Measurements from ENCODE around the gene C6orf132. TPM values are rescaled to one million over a fixed set of nuclear protein-coding genes. Genes with fewer than 3 reads are reported as not detected.

Gene C6orf132
- total and polyA plus RNA-seq, 2 experiments from 2014 or later: 22.2 to 40.9 TPM

GRCh38 chr6:42124223-42124836, 18.1 kb downstream of the C6orf132 start:
- Histone ChIP-seq H3K4me1 (ENCODE audit: insufficient read depth) (no peaks in the 10 kb centered on the region), H3K27me3 (ENCODE audit: insufficient read depth) (no peaks in the 10 kb centered on the region), H3K4me3 (no peak overlapping the region), H3F3A (replicated peaks; ENCODE audit: low read depth) (no peaks in the 10 kb centered on the region; the same call in 1 of the 2 replicates), H3K27ac (ENCODE audit: low read depth) (no peak overlapping the region), H2AFZ (no peak overlapping the region), H3K36me3 (ENCODE audit: insufficient read depth) (peaks cover 25% of the 10 kb centered on the region), H3K79me2 (replicated peaks; ENCODE audit: insufficient read depth) (peaks cover 7% of the 10 kb centered on the region), H4K20me1 (replicated peaks; ENCODE audit: insufficient read depth) (peaks cover 6% of the 10 kb centered on the region), H3K9me2 (ENCODE audit: insufficient read depth) (no peaks in the 10 kb centered on the region), H3K4me2 (no peak overlapping the region)
- no peak overlapping the region for H3K27ac Mint-ChIP-seq
- TF ChIP-seq REST (IDR thresholded peaks at IDR 0.05; ENCODE audit: unreplicated experiment) (no peak), NANOG (IDR thresholded peaks at IDR 0.05; ENCODE audit: borderline replicate concordance) (no peak), EZH2phosphoT487 (IDR thresholded peaks at IDR 0.05; ENCODE audit: unreplicated experiment) (no peak), POLR2AphosphoS5 (IDR thresholded peaks at IDR 0.05; ENCODE audit: low read depth) (no peak), ZNF331 (CRISPR knock-in tag; IDR thresholded peaks at IDR 0.05; ENCODE audit: low read depth) (no peak), EZH2 (IDR thresholded peaks at IDR 0.05; ENCODE audit: low read depth, unreplicated experiment) (no peak)
- TF ChIP-seq, protein P1, sequence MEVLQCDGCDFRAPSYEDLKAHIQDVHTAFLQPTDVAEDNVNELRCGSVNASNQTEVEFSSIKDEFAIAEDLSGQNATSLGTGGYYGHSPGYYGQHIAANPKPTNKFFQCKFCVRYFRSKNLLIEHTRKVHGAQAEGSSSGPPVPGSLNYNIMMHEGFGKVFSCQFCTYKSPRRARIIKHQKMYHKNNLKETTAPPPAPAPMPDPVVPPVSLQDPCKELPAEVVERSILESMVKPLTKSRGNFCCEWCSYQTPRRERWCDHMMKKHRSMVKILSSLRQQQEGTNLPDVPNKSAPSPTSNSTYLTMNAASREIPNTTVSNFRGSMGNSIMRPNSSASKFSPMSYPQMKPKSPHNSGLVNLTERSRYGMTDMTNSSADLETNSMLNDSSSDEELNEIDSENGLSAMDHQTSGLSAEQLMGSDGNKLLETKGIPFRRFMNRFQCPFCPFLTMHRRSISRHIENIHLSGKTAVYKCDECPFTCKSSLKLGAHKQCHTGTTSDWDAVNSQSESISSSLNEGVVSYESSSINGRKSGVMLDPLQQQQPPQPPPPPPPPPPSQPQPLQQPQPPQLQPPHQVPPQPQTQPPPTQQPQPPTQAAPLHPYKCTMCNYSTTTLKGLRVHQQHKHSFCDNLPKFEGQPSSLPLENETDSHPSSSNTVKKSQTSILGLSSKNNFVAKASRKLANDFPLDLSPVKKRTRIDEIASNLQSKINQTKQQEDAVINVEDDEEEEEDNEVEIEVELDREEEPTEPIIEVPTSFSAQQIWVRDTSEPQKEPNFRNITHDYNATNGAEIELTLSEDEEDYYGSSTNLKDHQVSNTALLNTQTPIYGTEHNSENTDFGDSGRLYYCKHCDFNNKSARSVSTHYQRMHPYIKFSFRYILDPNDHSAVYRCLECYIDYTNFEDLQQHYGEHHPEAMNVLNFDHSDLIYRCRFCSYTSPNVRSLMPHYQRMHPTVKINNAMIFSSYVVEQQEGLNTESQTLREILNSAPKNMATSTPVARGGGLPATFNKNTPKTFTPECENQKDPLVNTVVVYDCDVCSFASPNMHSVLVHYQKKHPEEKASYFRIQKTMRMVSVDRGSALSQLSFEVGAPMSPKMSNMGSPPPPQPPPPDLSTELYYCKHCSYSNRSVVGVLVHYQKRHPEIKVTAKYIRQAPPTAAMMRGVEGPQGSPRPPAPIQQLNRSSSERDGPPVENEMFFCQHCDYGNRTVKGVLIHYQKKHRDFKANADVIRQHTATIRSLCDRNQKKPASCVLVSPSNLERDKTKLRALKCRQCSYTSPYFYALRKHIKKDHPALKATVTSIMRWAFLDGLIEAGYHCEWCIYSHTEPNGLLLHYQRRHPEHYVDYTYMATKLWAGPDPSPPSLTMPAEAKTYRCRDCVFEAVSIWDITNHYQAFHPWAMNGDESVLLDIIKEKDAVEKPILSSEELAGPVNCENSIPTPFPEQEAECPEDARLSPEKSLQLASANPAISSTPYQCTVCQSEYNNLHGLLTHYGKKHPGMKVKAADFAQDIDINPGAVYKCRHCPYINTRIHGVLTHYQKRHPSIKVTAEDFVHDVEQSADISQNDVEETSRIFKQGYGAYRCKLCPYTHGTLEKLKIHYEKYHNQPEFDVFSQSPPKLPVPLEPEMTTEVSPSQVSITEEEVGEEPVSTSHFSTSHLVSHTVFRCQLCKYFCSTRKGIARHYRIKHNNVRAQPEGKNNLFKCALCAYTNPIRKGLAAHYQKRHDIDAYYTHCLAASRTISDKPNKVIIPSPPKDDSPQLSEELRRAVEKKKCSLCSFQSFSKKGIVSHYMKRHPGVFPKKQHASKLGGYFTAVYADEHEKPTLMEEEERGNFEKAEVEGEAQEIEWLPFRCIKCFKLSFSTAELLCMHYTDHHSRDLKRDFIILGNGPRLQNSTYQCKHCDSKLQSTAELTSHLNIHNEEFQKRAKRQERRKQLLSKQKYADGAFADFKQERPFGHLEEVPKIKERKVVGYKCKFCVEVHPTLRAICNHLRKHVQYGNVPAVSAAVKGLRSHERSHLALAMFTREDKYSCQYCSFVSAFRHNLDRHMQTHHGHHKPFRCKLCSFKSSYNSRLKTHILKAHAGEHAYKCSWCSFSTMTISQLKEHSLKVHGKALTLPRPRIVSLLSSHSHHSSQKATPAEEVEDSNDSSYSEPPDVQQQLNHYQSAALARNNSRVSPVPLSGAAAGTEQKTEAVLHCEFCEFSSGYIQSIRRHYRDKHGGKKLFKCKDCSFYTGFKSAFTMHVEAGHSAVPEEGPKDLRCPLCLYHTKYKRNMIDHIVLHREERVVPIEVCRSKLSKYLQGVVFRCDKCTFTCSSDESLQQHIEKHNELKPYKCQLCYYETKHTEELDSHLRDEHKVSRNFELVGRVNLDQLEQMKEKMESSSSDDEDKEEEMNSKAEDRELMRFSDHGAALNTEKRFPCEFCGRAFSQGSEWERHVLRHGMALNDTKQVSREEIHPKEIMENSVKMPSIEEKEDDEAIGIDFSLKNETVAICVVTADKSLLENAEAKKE (CRISPR knock-in tag; IDR thresholded peaks at IDR 0.05): no peak
- TF ChIP-seq, protein P2, sequence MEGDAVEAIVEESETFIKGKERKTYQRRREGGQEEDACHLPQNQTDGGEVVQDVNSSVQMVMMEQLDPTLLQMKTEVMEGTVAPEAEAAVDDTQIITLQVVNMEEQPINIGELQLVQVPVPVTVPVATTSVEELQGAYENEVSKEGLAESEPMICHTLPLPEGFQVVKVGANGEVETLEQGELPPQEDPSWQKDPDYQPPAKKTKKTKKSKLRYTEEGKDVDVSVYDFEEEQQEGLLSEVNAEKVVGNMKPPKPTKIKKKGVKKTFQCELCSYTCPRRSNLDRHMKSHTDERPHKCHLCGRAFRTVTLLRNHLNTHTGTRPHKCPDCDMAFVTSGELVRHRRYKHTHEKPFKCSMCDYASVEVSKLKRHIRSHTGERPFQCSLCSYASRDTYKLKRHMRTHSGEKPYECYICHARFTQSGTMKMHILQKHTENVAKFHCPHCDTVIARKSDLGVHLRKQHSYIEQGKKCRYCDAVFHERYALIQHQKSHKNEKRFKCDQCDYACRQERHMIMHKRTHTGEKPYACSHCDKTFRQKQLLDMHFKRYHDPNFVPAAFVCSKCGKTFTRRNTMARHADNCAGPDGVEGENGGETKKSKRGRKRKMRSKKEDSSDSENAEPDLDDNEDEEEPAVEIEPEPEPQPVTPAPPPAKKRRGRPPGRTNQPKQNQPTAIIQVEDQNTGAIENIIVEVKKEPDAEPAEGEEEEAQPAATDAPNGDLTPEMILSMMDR (conservative IDR thresholded peaks at IDR 0.05; ENCODE audit: low read depth in 2 of 2): no peak
- DNase-seq (ENCODE audit: low spot score) (no peak), ATAC-seq (peak; percentile 17; the same call in 2 of the 3 replicates)
- no peaks in the 10 kb centered on the region for H3K9me3 Mint-ChIP-seq
- peaks cover 73% of the 10 kb centered on the region for H3K36me3 Mint-ChIP-seq (ENCODE audit: low read depth)
- H3K27me3 Mint-ChIP-seq (ENCODE audit: insufficient read depth, low read depth, poor library complexity): peaks cover 13% of the 10 kb centered on the region
- peaks cover 2% of the 10 kb centered on the region; the same call in 1 of the 3 replicates for H3K4me1 Mint-ChIP-seq
- H3K4me3 Mint-ChIP-seq: no peak overlapping the region
